OCI-LY1 (cell line): ENCODE data around the gene INTS6L.
"Not testable (repeated sequence)": the region's sequence is repeated elsewhere in the genome, so short reads cannot be mapped to it uniquely, and the experiment has no call there.

ENCODE experiments used
- H2AFZ ChIP-seq: fragments of 200-600 bp; sonication (generic), shearing (Covaris generic); 2 replicates; pipeline ENCODE4 v1.6.0; 2014; ENCODE audit warnings: antibody characterized with exemption, mild to moderate bottlenecking, low read length
- H3F3A ChIP-seq: fragments of 200-600 bp; sonication (generic), shearing (Covaris generic); 2 replicates; pipeline ENCODE4 v1.6.0; 2014; ENCODE audit warnings: mild to moderate bottlenecking, antibody characterized with exemption, low read length, moderate library complexity; ENCODE audit not compliant: insufficient read depth
- H3K27ac ChIP-seq: fragments of 200-600 bp; sonication (generic); 2 replicates; pipeline ENCODE4 v1.5.1; 2014; ENCODE audit warnings: low read length, mixed run types, mild to moderate bottlenecking, low read depth; ENCODE audit not compliant: poor library complexity, severe bottlenecking
- H3K27me3 ChIP-seq: fragments of 200-600 bp; sonication (generic); 2 replicates; pipeline ENCODE4 v1.6.0; 2014; ENCODE audit warnings: antibody characterized with exemption, mild to moderate bottlenecking, low read length, moderate library complexity; ENCODE audit not compliant: insufficient read depth
- H3K36me3 ChIP-seq: fragments of 200-600 bp; sonication (generic); 2 replicates; pipeline ENCODE4 v1.6.1; 2014; ENCODE audit warnings: mild to moderate bottlenecking, antibody characterized with exemption, low read length, moderate library complexity, mixed read lengths; ENCODE audit not compliant: insufficient read depth
- H3K4me1 ChIP-seq: fragments of 200-600 bp; sonication (generic); 2 replicates; pipeline ENCODE4 v1.5.1; 2014; ENCODE audit warnings: mild to moderate bottlenecking, low read length, moderate library complexity; ENCODE audit not compliant: insufficient read depth, severe bottlenecking
- H3K4me2 ChIP-seq: fragments of 200-600 bp; sonication (generic), shearing (Covaris generic); 2 replicates; pipeline ENCODE4 v1.6.1; 2014; ENCODE audit warnings: low read length
- H3K4me3 ChIP-seq: fragments of 200-600 bp; sonication (generic); 2 replicates; pipeline ENCODE4 v1.5.1; 2014; ENCODE audit warnings: low read length, low read depth, mild to moderate bottlenecking, mixed read lengths; ENCODE audit not compliant: poor library complexity, severe bottlenecking
- H3K79me2 ChIP-seq: fragments of 200-600 bp; shearing (Covaris generic); 2 replicates; pipeline ENCODE4 v1.6.1; 2016; ENCODE audit warnings: mixed run types, low read length, mixed read lengths; ENCODE audit not compliant: insufficient read depth
- H3K9ac ChIP-seq: fragments of 200-600 bp; sonication (generic), shearing (Covaris generic); 2 replicates; pipeline ENCODE4 v1.6.1; 2014; ENCODE audit warnings: mild to moderate bottlenecking, low read length, mixed read lengths
- H3K9me2 ChIP-seq: fragments of 200-600 bp; sonication (generic), shearing (Covaris generic); 2 replicates; pipeline ENCODE4 v1.6.1; 2014; ENCODE audit warnings: low read depth, mild to moderate bottlenecking, low read length, mixed read lengths
- H3K9me3 ChIP-seq: fragments of 200-600 bp; shearing (Covaris generic); 2 replicates; pipeline ENCODE4 v1.6.1; 2014; ENCODE audit warnings: low read length, mixed read lengths
- H4K20me1 ChIP-seq: fragments of 200-600 bp; sonication (generic), shearing (Covaris generic); 2 replicates; pipeline ENCODE4 v1.6.0; 2016; ENCODE audit warnings: mild to moderate bottlenecking, low read length; ENCODE audit not compliant: insufficient read depth
- CTCF ChIP-seq: fragments of 200-600 bp; sonication (generic), shearing (Covaris generic); IDR thresholded peaks from 2 replicates; pipeline ENCODE4 v1.5.1; 2017; ENCODE audit warnings: mild to moderate bottlenecking, antibody characterized with exemption, low read length, moderate library complexity, mixed read lengths
- EZH2 ChIP-seq: fragments of 200-600 bp; sonication (generic), shearing (Covaris generic); IDR thresholded peaks from 2 replicates; pipeline ENCODE4 v1.8.0; 2017; ENCODE audit warnings: borderline replicate concordance, mixed run types, mild to moderate bottlenecking, antibody characterized with exemption, low read length, moderate library complexity, mixed read lengths

The INTS6L gene

GRCh38 chrX:135591871-135592270 is 71.4 kb downstream of the INTS6L start:
- Histone ChIP-seq H3K79me2 (no peaks in the 10 kb centered on the region), H3F3A (no peaks in the 10 kb centered on the region), H3K4me1 (no peaks in the 10 kb centered on the region), H3K9me3 (no peaks in the 10 kb centered on the region), H3K36me3 (no peaks in the 10 kb centered on the region), H3K27ac (no peak overlapping the region), H3K27me3 (no peaks in the 10 kb centered on the region), H3K4me2 (no peak overlapping the region), H3K9me2 (no peaks in the 10 kb centered on the region), H2AFZ (no peak overlapping the region), H4K20me1 (no peaks in the 10 kb centered on the region), H3K9ac (no peak overlapping the region), H3K4me3 (no peak overlapping the region)
- TF ChIP-seq CTCF = no peak
- no peak for TF ChIP-seq EZH2

GRCh38 chrX:135594049-135594448 is 73.6 kb downstream of the INTS6L start:
- H3K9me2 ChIP-seq, H3K4me2 ChIP-seq, H3K4me3 ChIP-seq, H3F3A ChIP-seq, H3K4me1 ChIP-seq, H3K9me3 ChIP-seq, H3K9ac ChIP-seq, H3K27ac ChIP-seq, H3K27me3 ChIP-seq, H2AFZ ChIP-seq, H3K79me2 ChIP-seq, H4K20me1 ChIP-seq, H3K36me3 ChIP-seq: not testable (repeated sequence)

- H3K4me3 ChIP-seq, H3K4me2 ChIP-seq, H3K9me2 ChIP-seq, H4K20me1 ChIP-seq, H3K9me3 ChIP-seq, H3K79me2 ChIP-seq, H2AFZ ChIP-seq, H3K36me3 ChIP-seq, H3K27me3 ChIP-seq, H3K9ac ChIP-seq, H3K27ac ChIP-seq, H3F3A ChIP-seq, H3K4me1 ChIP-seq: not testable (repeated sequence)
These were observed 74.0 kb downstream of the INTS6L start for GRCh38 chrX:135594453-135594852.

DNA sequence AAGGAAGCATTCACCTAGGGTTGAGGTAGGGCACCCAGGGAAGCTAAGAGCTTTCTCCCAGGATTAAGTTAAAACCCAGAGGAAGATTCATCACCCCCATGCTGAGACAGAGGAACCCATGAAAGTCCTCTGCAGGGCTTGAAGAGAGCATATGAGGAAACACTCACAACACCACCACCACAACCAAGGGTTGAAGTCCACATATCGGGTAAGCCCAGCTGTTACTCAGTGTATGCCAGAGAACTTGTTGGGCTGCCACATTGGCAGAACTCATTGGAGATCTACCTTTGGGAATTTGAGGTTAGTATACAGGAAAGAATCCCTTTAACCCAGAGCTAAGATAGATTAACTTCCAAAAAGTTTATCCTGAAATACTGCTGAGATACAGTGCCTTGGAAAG is 75.1 kb downstream of the INTS6L start:
- Histone ChIP-seq H3K4me1 (no peaks in the 10 kb centered on the region), H3F3A (no peaks in the 10 kb centered on the region), H3K9ac (no peak overlapping the region), H3K4me2 (no peak overlapping the region), H3K27me3 (no peaks in the 10 kb centered on the region), H3K36me3 (no peaks in the 10 kb centered on the region), H3K27ac (no peak overlapping the region), H4K20me1 (no peaks in the 10 kb centered on the region), H3K9me3 (no peaks in the 10 kb centered on the region), H3K9me2 (no peaks in the 10 kb centered on the region), H3K79me2 (no peaks in the 10 kb centered on the region), H3K4me3 (no peak overlapping the region), H2AFZ (no peak overlapping the region)
- TF ChIP-seq CTCF = no peak
- TF ChIP-seq EZH2 = no peak
